ENCODE results near the gene LGALS9.
A peak's percentile ranks its signal among the peaks of the same experiment; 100 is the strongest.
"Not testable (repeated sequence)": the region's sequence is repeated elsewhere in the genome, so short reads cannot be mapped to it uniquely, and the experiment has no call there.

The LGALS9 gene

DNA sequence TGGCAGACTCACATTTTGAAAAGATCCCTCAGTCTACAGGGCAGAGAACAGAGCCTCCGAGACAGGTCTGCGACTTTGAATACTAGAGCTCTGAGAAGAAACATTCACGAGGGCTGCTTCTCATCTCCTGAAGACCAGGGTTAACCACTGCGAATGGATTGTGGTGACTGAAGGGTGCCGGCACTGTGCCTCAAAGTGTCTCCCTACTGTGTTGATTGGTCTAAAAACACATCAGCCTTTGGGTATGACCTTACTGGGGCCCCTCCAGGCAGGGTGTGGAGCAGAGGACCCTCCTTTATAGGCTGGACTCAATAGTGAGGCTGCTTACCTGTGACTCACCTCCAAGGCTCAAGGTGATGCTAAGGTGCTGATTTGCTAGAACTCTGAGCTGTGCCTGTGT lies 2.6 kb upstream of the LGALS9 start:
- no peak for DNase-seq (ENCODE audit: low read depth in 4 of 4, low spot score in 1 of 4)

DNA sequence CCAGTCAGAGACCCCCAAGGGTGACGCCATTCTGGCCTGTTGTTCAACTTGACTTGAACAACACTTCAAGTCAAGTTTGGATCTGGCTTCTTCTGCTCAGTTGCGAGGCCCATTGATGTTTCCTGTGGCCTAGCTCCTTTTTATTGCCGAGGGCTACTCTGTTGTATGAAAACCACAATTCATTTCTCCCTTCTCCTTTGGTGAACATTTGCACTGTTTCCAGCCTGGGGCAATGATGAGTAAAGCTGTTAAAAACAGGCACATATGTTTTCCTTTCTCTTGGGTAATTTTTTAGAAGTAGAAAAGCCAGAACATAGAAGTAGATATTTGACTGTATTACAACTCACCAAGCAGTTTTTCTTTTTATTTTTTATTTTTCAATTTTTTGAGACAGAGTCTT lies 1.7 kb upstream of the LGALS9 start:
- DNase-seq (ENCODE audit: low read depth in 4 of 4, low spot score in 1 of 4), result not testable (repeated sequence)

DNA sequence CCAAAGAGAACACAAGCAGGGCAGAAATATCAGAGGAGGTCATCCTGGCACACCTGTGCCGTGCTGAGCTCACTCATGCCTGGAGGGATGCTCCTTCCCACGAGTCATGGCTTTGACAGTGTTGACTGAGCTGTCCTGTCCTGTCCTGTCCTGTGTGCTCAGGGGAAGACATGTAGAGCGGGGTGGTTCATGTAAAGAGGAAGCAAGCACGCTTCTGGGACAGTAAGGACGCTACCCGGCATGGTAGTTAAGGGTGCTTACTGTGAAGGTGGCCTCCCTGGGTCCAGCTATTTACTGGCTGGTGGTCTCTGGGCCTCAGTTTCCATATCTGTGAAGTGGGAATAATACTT lies 398 bp downstream of the LGALS9 start:
- no peak for DNase-seq (ENCODE audit: low read depth in 4 of 4, low spot score in 1 of 4)

DNA sequence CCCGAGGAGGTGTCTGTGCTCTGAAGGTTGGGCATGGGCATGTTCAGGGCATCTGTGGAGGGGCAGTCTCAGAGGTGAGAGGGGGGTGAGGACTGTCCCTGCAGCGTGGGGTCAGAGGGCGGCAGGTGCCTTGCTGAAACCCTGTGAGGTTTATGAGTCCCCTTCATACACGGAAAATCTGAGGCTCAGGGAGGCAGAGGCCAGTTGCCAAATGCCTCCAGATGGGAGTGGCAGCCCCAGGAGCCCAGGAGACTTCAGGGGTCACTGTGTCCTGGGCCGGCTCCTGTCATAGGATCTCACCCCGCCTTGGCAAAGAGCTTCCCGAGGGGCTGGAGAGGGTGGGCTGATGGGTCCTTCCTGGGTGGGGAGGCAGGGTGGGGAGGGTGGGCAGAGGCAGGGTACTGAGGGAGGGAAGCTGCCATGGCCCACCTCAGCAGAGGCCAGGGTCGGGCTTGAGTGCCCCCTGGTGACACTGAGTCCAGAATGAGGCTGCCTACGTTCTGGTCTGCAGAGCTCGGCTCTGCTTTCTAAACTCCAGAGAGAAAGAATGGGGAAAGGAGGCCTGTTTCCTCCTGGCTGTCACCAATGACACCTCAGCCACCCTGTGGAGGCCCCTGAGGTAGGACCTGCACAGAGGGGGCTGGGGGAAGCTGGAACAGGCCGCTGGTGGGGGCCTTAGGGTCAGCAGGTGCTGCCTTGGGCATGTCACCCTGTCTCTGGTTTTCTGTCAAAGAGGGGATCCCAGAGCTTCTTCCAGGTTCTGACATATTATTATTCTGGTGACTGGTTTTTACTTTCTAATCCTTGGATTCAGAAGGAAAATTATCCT lies 1.1 kb downstream of the LGALS9 start:
- no peak for DNase-seq (ENCODE audit: low read depth in 4 of 4, low spot score in 1 of 4)

DNA sequence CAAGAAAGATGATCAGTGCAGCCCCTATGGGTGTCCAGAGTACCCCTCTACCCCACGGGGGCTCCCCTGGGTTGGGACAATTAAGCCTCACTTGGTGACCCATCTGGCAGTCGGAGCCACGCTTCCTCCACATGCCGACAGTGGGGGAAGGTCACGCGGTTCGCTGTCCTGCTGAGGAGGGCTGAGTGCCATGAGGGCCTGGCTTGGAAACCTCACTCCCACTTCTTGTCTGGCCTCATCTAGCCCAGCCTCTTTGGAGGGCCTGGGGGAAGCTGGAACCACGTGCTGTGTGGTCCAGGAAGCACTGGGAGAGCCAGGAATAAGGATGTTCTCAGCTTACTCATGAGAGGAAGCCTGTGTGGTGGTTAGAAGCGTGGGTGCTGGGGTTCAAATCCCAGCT lies 1.8 kb downstream of the LGALS9 start:
- not testable (repeated sequence) for DNase-seq (ENCODE audit: low read depth in 4 of 4, low spot score in 1 of 4)

DNA sequence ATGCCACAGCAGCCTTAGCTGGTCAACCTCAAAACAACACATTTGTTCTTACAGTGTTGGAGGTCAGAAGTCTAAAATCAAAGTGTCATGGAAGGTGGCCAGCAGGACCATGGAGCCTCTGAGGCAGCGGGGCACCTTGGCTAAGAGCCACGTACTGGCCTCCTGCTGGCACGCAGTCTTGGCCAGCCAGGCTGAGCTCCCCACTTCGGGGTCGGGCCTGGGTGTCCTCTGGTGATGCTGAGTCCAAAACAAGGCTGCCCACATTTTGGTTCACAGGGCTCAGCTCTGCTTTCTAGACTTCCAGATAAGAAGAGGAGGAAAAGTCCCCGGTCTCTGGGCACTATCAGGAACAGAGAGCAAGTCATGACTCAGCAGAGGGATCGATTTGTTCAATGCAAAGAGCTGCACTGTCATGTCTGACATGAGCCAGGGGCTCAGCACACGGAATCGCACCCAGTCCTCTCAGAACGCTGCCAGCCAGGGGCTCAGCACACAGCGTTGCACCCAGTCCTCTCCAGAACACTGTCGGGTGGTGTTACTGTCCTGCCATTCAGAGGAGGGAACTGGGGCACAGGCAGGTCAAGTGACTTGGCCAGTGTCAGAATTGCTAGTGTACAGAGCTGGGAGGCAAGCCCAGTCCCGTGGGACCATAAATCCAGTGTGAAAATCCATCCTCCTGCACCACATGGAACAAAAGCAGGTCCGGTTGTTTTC lies 2.5 kb downstream of the LGALS9 start:
- DNase-seq (ENCODE audit: low read depth in 4 of 4, low spot score in 1 of 4), result no peak

DNA sequence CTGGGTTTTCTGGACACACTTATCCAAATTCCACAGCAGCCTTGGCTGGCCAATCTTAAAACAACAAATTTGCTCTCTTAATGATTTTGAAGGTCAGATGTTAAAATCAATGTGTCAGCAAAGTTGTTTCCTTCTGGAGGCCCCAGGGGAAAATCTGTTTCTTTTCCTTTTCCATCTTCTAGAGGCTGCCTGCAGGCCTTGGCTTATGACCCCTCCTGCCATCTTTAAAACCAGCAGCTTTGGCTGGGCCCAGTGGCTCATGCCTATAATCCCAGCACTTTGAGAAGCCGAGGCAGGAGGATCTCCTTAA lies 3.0 kb downstream of the LGALS9 start:
- DNase-seq (ENCODE audit: low read depth in 4 of 4, low spot score in 1 of 4), result no peak

DNA sequence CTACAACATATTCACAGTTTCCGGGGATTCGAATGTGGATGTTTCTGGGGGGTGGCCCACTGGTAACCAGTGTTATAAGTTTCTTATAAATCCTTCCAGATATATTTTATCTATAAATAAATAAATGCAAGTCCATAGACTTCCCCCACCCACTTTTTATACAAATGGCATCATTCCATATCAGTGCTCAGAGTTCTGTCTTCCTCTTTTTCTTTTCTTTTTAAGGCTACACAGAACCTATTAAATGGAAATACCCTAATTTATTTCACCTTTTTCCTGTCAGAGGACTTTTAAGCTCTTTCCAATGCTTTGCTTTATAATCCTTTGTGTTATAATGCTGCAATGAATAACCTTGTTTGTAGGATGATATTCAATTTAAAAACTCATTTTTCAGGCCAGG lies 3.8 kb downstream of the LGALS9 start:
- DNase-seq (ENCODE audit: low read depth in 4 of 4, low spot score in 1 of 4), result no peak

DNA sequence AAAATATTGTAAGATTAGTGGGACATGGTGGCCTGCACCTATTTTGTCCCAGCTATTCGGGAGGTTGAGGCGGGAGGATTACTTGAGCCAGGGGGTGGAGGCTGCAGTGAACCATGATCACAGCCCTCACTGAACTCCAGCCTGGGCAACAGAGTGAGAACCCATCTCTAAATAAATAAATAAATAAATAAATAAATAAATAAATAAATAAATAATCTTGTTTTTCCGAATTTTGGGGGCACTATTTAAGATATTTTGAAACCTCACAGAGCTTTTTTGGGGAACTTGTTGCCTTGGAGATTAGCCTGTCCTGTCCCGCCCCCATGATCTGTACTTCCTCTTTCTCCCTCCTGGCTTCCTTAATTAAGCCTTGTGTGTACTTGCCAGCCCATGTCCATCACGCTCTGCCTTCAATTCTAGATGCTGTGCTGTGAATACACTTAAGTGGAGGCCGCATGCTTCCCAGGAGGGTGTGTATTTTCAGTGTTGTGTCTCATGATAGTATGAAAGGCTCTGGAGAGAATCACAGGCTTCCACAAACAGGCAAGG lies 4.4 kb downstream of the LGALS9 start:
- no peak for DNase-seq (ENCODE audit: low read depth in 4 of 4, low spot score in 1 of 4)

DNA sequence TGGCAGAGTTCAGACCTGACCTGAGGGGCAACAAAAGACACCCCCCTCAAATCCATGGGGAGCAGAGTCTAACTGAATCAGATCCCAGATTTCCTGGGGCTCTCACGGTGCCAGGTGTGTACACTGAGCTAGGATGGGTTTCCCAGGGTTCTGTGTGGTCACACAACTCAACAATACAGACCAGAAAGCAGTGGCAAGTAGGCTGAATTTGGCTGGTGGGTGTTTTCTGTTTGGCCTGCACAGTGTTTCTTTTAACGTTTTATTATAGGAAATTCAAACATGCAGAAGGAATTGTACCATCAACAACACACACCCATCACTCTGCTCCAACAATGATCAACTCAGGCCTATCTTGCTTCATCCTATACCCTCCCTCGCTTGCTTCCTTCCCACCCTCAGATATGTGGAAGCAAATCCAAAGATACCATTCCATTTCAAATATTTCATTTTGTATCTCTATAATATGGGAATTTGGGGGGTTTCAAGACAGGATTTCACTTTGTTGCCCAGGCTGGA lies 5.1 kb downstream of the LGALS9 start:
- not testable (repeated sequence) for DNase-seq (ENCODE audit: low read depth in 4 of 4, low spot score in 1 of 4)

DNA sequence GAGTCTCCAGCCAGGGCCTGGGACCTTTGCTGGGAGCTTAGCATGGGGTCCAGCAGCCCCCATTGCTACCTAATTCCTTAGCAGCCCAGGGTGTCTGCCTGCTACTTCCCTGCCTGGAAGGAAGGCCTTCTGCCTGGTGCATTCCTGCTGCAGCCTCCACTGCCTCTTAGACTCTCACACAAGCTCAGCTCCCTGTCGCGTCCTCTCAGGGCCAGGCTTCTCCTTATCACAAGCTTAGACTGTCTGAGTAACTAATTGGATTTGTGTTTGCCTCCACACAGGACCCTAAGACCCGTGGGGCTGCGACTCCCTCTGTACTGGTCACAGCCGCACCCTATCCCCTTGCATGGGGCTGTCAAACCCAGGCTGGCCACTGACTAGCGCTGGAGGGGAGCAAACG lies 6.8 kb downstream of the LGALS9 start:
- not testable (repeated sequence) for DNase-seq (ENCODE audit: low read depth in 4 of 4, low spot score in 1 of 4)

DNA sequence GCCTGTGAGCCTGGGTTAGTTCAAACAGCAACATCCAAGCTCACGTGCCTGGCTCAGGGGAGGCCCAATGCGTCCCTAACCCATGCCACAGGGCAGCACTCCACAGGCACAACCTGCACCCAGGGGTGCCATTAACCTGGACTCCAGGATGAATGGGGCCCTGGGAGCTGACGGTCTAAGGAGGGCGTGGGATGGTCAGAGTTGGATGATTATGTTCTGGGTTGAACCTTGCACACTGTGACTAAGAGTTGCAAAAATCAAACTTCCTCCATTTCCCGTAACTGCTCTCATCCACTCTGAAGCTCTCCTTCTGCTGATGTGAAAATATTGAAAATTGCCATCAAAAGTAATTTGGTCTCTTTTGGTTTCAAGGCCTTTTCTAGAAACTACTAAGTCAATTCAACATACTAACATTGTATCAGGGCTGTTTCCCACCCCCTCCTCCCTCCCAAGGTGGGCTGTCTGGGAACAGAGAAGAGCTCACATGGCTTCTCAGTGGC lies 7.5 kb downstream of the LGALS9 start:
- DNase-seq (ENCODE audit: low read depth in 4 of 4, low spot score in 1 of 4), result not testable (repeated sequence)

DNA sequence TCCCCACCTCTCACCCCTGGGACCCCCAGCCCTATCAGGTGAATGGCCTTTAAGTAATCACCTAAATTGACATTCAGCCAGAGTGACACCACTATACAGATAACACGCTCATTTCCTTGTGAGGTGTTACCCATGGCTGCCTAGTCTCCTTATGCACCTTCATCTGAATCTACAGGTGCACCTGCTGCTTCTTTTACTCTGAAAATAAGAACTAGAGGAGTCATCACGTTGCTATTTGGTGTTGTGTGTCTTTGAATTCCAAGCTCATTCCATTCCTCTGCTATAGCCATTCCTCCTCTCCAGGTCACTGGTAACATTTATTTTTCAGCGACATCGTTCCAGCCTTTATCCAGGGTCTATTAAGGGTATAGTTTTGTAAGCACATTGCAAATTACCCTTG lies 9.8 kb downstream of the LGALS9 start:
- no peak for DNase-seq (ENCODE audit: low read depth in 4 of 4, low spot score in 1 of 4)

DNA sequence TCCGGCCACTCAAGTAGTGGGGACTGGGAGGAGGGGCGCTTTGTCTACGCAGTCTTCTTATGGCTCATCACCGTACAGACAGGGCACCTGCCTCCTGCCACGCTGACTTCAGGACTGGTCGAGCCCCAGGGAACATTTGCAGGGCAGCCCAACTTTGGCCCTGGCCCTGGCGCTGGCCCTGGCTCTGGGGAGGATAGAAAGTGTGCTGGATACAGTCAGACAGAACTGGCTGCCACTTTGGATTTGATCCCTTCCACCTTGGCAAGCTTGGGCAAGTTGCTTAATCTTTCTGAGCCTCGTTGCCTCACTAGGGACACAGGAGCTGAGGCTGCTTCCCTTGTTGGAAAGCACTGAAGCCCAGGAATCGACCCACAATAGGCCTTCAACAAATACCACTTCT lies 13.6 kb downstream of the LGALS9 start:
- no peak for DNase-seq (ENCODE audit: low read depth in 4 of 4, low spot score in 1 of 4)

DNA sequence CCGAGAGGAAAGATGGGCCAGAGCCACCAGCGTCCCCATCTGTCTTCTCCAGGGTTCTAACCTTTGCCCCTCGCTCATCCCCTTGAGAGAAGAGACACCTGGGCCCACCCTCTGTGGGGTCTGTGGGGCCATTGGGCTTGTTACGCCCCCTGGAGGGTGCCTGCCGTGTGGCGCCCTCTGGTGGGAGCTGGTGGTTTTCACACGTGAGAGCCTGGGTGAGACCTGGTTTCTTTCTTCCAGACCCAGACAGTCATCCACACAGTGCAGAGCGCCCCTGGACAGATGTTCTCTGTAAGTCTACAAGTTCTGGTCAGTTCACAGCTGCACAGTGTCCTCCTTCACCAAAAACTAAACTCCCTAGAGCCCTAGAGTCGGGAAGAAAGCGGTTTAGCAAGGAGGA lies 14.6 kb downstream of the LGALS9 start:
- DNase-seq (ENCODE audit: low read depth in 4 of 4, low spot score in 1 of 4), result not testable (repeated sequence)

DNA sequence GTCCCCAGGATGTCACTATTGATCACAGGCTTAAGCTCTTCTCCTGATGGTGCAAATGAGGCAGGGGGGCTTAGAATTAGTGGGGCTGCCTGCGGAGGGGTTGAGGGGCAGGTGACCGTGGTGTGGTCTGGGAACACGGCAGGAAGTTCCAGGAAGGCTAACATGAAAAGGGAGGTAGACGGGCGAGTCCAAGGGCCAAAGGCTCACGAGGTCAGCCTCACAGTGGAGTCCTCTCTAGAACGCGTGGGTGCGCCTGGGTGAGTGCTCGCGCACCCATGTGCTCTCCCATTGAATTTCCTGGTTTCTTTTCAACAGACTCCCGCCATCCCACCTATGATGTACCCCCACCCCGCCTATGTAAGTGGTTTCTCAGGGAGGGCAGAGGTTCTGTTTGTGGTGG lies 15.2 kb downstream of the LGALS9 start:
- DNase-seq (ENCODE audit: low read depth in 4 of 4, low spot score in 1 of 4), result no peak

DNA sequence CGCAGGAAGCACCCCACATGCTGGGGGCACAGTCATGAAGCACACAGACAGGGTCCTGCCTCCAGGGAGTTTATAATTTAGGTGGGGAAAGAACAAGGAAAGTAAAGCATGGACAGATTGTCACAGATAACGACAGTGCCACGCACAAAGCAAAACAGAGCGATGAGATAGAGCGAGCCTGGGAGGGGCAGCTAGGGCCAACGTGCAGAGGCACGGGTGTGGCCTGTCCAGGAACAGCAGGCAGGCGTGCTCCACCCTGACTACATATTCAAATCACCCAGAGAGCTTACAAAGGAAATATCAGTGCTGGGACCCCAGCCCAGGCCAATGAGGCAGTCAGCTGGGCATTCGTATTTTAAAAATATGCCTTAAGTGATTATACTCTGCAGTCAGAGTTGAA lies 16.8 kb downstream of the LGALS9 start:
- no peak for DNase-seq (ENCODE audit: low read depth in 4 of 4, low spot score in 1 of 4)

DNA sequence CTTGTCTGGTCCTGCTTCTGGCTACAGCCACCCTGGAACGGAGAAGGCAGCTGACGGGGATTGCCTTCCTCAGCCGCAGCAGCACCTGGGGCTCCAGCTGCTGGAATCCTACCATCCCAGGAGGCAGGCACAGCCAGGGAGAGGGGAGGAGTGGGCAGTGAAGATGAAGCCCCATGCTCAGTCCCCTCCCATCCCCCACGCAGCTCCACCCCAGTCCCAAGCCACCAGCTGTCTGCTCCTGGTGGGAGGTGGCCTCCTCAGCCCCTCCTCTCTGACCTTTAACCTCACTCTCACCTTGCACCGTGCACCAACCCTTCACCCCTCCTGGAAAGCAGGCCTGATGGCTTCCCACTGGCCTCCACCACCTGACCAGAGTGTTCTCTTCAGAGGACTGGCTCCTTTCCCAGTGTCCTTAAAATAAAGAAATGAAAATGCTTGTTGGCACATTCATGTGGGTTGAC lies 18.2 kb downstream of the LGALS9 start:
- not testable (repeated sequence) for DNase-seq (ENCODE audit: low read depth in 4 of 4, low spot score in 1 of 4)

DNA sequence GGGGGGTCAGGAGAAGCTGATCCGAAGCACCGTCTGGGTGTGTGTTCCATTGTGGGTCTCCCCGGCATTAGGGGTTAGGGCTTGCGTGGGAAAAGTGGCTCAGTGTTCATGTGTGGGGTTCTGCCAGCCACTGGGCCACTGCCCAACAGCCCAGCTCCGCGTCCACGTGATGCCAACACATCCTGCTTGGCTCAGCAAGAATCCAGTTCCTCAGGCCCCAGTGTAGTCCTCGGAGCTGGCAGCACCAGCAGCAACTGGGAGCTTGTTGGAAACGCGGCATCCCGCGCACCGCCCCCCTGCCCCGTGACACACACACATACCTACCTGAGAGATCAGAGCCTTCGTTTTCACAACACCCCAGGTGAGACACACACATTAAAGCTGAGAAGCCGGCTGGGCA lies 18.9 kb downstream of the LGALS9 start:
- no peak for DNase-seq (ENCODE audit: low read depth in 4 of 4, low spot score in 1 of 4)

DNA sequence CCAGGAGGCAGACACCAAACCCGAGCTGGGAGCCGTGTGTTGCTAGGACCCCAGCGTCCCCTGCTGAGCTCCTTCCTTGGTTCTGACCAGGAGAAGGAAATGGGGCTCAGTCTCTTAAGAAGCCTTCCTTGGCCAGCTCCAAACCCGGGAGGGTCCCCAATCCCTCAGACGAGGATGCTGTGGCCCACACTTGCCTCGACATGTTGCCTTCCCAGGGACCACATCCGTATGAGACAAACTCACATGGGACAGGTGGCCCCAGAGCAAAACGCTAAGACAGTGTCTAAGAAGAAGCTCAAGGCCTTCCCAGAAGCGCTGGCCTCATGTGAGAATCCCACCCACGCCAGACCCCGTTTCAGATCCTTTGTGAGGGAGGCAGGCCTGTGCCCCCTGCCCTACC lies 19.8 kb downstream of the LGALS9 start:
- DNase-seq (ENCODE audit: low read depth in 4 of 4, low spot score in 1 of 4), result no peak

DNA sequence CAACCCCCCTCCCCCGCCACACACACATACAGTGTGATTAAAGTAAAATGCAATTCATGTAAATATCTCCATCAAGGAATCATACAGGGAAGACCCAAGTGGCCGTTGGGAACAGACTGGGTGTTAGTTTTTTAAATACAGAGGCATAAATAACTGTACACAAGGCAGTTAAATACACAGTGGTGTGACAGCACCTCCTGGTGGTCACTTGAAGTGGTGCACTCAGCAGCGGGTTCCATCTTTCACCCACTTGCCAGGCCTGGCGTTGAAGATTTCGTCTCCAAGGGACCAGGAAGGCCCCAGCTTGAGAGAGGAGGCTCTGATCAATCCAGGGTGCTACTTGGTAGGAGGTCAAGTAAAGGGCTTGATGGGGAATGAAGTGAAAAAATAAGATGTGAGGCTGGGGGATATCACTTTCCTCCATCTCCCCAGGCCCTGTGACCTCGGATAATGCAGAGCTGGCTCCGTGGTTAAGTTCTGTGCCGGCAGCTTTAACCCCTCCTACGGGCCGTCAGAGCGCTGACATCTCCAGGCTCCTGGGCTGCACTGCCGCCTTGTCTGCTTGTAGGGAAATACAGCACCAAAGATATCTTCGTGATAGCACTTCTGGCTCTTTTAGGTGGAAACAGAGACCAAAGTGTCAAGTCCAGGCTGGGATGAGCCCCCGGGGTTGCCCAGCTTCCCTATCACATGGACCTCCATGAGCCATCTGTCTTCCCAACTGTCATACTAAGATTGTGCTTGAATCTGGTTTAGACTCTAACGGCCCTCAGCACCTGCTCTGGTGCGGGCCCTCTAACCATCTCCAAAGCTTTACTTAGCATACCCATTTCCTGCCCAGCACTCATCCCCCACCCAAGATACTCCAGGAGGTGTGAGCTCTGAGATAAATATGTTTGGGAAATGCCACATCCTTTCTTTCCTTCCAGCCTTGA lies 20.7 kb downstream of the LGALS9 start:
- peak; percentile 45 to 55 (median 52) for DNase-seq (ENCODE audit: low read depth in 4 of 4, low spot score in 1 of 4)

Data from stimulated activated CD4-positive, alpha-beta T cell treated with anti-CD3 and anti-CD28 coated beads, Interleukin-1b, Interleukin-23, amount 100 ng/mL, for 24 hours (primary cell).